Measurements from ENCODE around the gene GSTM2.

Gene GSTM2

DNA sequence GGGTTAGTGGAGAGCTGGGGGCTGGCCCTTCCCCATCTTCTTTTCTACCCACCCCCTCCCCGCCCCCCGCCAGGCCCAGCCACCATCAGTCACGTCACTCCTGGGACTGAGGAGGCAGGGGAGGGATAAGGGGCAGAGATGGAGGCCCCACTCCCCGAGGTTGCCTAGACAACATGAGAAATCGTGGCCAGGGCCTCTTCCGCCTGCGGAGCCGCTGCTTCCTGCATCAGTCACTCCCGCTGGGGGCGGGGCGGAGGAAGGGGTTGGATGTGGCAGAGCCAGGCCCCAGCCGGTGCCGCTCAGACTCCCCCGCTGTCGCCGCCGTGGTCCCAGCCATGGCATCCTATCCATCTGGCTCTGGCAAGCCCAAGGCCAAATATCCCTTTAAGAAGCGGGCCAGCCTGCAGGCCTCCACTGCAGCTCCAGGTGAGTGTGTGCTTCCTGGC lies 47.0 kb upstream of the GSTM2 start (continued):
- TF ChIP-seq, protein P1, sequence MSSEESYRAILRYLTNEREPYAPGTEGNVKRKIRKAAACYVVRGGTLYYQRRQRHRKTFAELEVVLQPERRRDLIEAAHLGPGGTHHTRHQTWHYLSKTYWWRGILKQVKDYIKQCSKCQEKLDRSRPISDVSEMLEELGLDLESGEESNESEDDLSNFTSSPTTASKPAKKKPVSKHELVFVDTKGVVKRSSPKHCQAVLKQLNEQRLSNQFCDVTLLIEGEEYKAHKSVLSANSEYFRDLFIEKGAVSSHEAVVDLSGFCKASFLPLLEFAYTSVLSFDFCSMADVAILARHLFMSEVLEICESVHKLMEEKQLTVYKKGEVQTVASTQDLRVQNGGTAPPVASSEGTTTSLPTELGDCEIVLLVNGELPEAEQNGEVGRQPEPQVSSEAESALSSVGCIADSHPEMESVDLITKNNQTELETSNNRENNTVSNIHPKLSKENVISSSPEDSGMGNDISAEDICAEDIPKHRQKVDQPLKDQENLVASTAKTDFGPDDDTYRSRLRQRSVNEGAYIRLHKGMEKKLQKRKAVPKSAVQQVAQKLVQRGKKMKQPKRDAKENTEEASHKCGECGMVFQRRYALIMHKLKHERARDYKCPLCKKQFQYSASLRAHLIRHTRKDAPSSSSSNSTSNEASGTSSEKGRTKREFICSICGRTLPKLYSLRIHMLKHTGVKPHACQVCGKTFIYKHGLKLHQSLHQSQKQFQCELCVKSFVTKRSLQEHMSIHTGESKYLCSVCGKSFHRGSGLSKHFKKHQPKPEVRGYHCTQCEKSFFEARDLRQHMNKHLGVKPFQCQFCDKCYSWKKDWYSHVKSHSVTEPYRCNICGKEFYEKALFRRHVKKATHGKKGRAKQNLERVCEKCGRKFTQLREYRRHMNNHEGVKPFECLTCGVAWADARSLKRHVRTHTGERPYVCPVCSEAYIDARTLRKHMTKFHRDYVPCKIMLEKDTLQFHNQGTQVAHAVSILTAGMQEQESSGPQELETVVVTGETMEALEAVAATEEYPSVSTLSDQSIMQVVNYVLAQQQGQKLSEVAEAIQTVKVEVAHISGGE (tag by site-specific recombination; conservative IDR thresholded peaks at IDR 0.05; ENCODE audit: low read depth): 0 out of 2 replicates have a peak, but pooled peaks have one; percentile 50
- TF ChIP-seq ZNF175 (tag by site-specific recombination; IDR thresholded peaks at IDR 0.05): no peak
- TF ChIP-seq, protein P2, sequence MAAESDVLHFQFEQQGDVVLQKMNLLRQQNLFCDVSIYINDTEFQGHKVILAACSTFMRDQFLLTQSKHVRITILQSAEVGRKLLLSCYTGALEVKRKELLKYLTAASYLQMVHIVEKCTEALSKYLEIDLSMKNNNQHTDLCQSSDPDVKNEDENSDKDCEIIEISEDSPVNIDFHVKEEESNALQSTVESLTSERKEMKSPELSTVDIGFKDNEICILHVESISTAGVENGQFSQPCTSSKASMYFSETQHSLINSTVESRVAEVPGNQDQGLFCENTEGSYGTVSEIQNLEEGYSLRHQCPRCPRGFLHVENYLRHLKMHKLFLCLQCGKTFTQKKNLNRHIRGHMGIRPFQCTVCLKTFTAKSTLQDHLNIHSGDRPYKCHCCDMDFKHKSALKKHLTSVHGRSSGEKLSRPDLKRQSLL (tag by site-specific recombination; IDR thresholded peaks at IDR 0.05): no peak
- TF ChIP-seq ZFHX2 (tag by site-specific recombination; conservative IDR thresholded peaks at IDR 0.05): no peak
- no peak for TF ChIP-seq KLF8 (tag by site-specific recombination; IDR thresholded peaks at IDR 0.05)
- no peak for TF ChIP-seq ZNF394 (tag by site-specific recombination; IDR thresholded peaks at IDR 0.05; ENCODE audit: borderline replicate concordance)
- no peak for TF ChIP-seq ZNF621 (tag by site-specific recombination; IDR thresholded peaks at IDR 0.05)
- TF ChIP-seq HOXC10 (CRISPR knock-in tag; IDR thresholded peaks at IDR 0.05): no peak
- no peak for TF ChIP-seq ZNF155 (tag by site-specific recombination; IDR thresholded peaks at IDR 0.05)
- TF ChIP-seq, protein P3, sequence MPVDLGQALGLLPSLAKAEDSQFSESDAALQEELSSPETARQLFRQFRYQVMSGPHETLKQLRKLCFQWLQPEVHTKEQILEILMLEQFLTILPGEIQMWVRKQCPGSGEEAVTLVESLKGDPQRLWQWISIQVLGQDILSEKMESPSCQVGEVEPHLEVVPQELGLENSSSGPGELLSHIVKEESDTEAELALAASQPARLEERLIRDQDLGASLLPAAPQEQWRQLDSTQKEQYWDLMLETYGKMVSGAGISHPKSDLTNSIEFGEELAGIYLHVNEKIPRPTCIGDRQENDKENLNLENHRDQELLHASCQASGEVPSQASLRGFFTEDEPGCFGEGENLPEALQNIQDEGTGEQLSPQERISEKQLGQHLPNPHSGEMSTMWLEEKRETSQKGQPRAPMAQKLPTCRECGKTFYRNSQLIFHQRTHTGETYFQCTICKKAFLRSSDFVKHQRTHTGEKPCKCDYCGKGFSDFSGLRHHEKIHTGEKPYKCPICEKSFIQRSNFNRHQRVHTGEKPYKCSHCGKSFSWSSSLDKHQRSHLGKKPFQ (tag by site-specific recombination; IDR thresholded peaks at IDR 0.05): no peak
- TF ChIP-seq, protein P4, sequence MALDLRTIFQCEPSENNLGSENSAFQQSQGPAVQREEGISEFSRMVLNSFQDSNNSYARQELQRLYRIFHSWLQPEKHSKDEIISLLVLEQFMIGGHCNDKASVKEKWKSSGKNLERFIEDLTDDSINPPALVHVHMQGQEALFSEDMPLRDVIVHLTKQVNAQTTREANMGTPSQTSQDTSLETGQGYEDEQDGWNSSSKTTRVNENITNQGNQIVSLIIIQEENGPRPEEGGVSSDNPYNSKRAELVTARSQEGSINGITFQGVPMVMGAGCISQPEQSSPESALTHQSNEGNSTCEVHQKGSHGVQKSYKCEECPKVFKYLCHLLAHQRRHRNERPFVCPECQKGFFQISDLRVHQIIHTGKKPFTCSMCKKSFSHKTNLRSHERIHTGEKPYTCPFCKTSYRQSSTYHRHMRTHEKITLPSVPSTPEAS (tag by site-specific recombination; IDR thresholded peaks at IDR 0.05): no peak
- no peak for TF ChIP-seq ZNF112 (tag by site-specific recombination; IDR thresholded peaks at IDR 0.05)
- peak; percentile 76 for TF ChIP-seq IKZF3 (tag by site-specific recombination; IDR thresholded peaks at IDR 0.05)
- no peak for TF ChIP-seq ZNF549 (tag by site-specific recombination; IDR thresholded peaks at IDR 0.05)
- TF ChIP-seq ZBTB8A (tag by site-specific recombination; IDR thresholded peaks at IDR 0.05): no peak
- no peak for TF ChIP-seq ZNF324 (tag by site-specific recombination; IDR thresholded peaks at IDR 0.05)
- TF ChIP-seq ZNF600 (tag by site-specific recombination; IDR thresholded peaks at IDR 0.05): peak; percentile 40; the same call in 1 of the 2 replicates
- no peak for TF ChIP-seq ZNF426 (tag by site-specific recombination; IDR thresholded peaks at IDR 0.05)
- no peak for TF ChIP-seq ZNF223 (tag by site-specific recombination; IDR thresholded peaks at IDR 0.05)
- TF ChIP-seq ZNF76 (tag by site-specific recombination; IDR thresholded peaks at IDR 0.05; ENCODE audit: borderline replicate concordance, low read depth): no peak
- no peak for TF ChIP-seq PRDM1 (tag by site-specific recombination; IDR thresholded peaks at IDR 0.05)
- TF ChIP-seq ZNF311 (tag by site-specific recombination; IDR thresholded peaks at IDR 0.05; ENCODE audit: borderline replicate concordance): no peak
- TF ChIP-seq ZNF626 (tag by site-specific recombination; IDR thresholded peaks at IDR 0.05): no peak
- no peak for TF ChIP-seq ZNF664 (tag by site-specific recombination; IDR thresholded peaks at IDR 0.05)
- no peak for TF ChIP-seq ZNF610 (tag by site-specific recombination; IDR thresholded peaks at IDR 0.05; ENCODE audit: borderline replicate concordance)
- TF ChIP-seq ZNF140 (tag by site-specific recombination; IDR thresholded peaks at IDR 0.05): no peak
- TF ChIP-seq ZNF776 (tag by site-specific recombination; IDR thresholded peaks at IDR 0.05; ENCODE audit: borderline replicate concordance): no peak
- TF ChIP-seq ZNF707 (tag by site-specific recombination; IDR thresholded peaks at IDR 0.05): no peak
- no peak for TF ChIP-seq ZNF138 (tag by site-specific recombination; IDR thresholded peaks at IDR 0.05; ENCODE audit: borderline replicate concordance)
- no peak for TF ChIP-seq SALL2 (tag by site-specific recombination; IDR thresholded peaks at IDR 0.05; ENCODE audit: borderline replicate concordance)
- no peak for TF ChIP-seq ZNF2 (tag by site-specific recombination; IDR thresholded peaks at IDR 0.05)
- TF ChIP-seq ZNF221 (tag by site-specific recombination; IDR thresholded peaks at IDR 0.05; ENCODE audit: borderline replicate concordance): no peak
- TF ChIP-seq KLF9 (tag by site-specific recombination; IDR thresholded peaks at IDR 0.05; ENCODE audit: low read depth): peak; percentile 70
- TF ChIP-seq, protein P5, sequence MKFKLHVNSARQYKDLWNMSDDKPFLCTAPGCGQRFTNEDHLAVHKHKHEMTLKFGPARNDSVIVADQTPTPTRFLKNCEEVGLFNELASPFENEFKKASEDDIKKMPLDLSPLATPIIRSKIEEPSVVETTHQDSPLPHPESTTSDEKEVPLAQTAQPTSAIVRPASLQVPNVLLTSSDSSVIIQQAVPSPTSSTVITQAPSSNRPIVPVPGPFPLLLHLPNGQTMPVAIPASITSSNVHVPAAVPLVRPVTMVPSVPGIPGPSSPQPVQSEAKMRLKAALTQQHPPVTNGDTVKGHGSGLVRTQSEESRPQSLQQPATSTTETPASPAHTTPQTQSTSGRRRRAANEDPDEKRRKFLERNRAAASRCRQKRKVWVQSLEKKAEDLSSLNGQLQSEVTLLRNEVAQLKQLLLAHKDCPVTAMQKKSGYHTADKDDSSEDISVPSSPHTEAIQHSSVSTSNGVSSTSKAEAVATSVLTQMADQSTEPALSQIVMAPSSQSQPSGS (tag by site-specific recombination; IDR thresholded peaks at IDR 0.05; ENCODE audit: low read depth): no peak

Data from HEK293 (cell line).